Sigmoid colon (tissue), 4 donors: Measurements from ENCODE around the gene ARHGAP5.

Experiments used
- POLR2AphosphoS5 ChIP-seq, 4 donors: sonication (generic); formaldehyde crosslinking; IDR thresholded peaks; one replicate each; pipeline ENCODE4 v1.6.1; 2017; ENCODE audit warnings: antibody characterized with exemption in 4 of 4
- TF ChIP-seq, protein P1 (sequence below), 4 experiments: fragments of 450-650 bp in 3 of 4; fragments of 200-600 bp in 1 of 4; IDR thresholded peaks; one replicate each; pipeline ENCODE4 v1.5.1; 2016 to 2019; ENCODE audit warnings: antibody characterized with exemption in 4 of 4, mild to moderate bottlenecking in 3 of 4, moderate library complexity in 2 of 4

- TF ChIP-seq, protein P1, sequence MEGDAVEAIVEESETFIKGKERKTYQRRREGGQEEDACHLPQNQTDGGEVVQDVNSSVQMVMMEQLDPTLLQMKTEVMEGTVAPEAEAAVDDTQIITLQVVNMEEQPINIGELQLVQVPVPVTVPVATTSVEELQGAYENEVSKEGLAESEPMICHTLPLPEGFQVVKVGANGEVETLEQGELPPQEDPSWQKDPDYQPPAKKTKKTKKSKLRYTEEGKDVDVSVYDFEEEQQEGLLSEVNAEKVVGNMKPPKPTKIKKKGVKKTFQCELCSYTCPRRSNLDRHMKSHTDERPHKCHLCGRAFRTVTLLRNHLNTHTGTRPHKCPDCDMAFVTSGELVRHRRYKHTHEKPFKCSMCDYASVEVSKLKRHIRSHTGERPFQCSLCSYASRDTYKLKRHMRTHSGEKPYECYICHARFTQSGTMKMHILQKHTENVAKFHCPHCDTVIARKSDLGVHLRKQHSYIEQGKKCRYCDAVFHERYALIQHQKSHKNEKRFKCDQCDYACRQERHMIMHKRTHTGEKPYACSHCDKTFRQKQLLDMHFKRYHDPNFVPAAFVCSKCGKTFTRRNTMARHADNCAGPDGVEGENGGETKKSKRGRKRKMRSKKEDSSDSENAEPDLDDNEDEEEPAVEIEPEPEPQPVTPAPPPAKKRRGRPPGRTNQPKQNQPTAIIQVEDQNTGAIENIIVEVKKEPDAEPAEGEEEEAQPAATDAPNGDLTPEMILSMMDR (IDR thresholded peaks at IDR 0.05), result no peak
- no peak for TF ChIP-seq POLR2AphosphoS5 (IDR thresholded peaks at IDR 0.05)
Observed at GRCh38 chr14:32110548-32110896, 33.4 kb downstream of the ARHGAP5 start.
